Sigmoid colon (tissue), 7 donors: ENCODE data around the gene SFMBT2. TPM values are rescaled to one million over a fixed set of nuclear protein-coding genes. Genes with fewer than 3 reads are reported as not detected.

Experiments
- DNase-seq: peaks from one replicate; pipeline ENCODE4 v3.0.0-alpha.2; 2019
- H3K27ac ChIP-seq, 4 donors: fragments of 200-600 bp; sonication (generic); one replicate each; pipeline ENCODE4 v1.5.1; 2016 to 2019; ENCODE audit warnings: mild to moderate bottlenecking in 1 of 4
- H3K27me3 ChIP-seq, 3 donors: fragments of 200-600 bp; sonication (generic); one replicate each; pipeline ENCODE4 v1.5.1; 2019; ENCODE audit warnings: mild to moderate bottlenecking in 1 of 3
- H3K36me3 ChIP-seq, 4 donors: fragments of 200-600 bp; sonication (generic); one replicate each; pipeline ENCODE4 v1.5.1; 2016 to 2019
- H3K4me1 ChIP-seq, 4 donors: fragments of 200-600 bp; sonication (generic); one replicate each; pipeline ENCODE4 v1.5.1; 2017 to 2019
- H3K4me3 ChIP-seq, 4 donors: fragments of 200-600 bp; sonication (generic); one replicate each; pipeline ENCODE4 v1.5.1; 2017 to 2019; ENCODE audit warnings: mild to moderate bottlenecking in 2 of 4, moderate library complexity in 1 of 4
- H3K9me3 ChIP-seq, 4 donors: fragments of 200-600 bp in 3 of 4; sonication (generic) in 3 of 4; one replicate each; pipeline versions ENCODE4 v1.5.1 to v1.6.1; 2013 to 2019
- EP300 ChIP-seq, 4 donors: sonication (generic); formaldehyde crosslinking; IDR thresholded peaks; one replicate each; pipeline ENCODE4 v1.6.1; 2017; ENCODE audit warnings: antibody characterized with exemption in 4 of 4
- POLR2A ChIP-seq, 2 donors: fragments of 450-650 bp; IDR thresholded peaks; one replicate each; pipeline ENCODE4 v1.6.1; 2016; ENCODE audit warnings: antibody characterized with exemption in 2 of 2, mild to moderate bottlenecking in 2 of 2, moderate library complexity in 2 of 2
- POLR2AphosphoS5 ChIP-seq, 4 donors: sonication (generic); formaldehyde crosslinking; IDR thresholded peaks; one replicate each; pipeline ENCODE4 v1.6.1; 2017; ENCODE audit warnings: antibody characterized with exemption in 4 of 4
- WGBS, 2 donors: extraction: QIAGEN DNeasy Blood & Tissue Kit; methylation state at CpG; one replicate each; pipeline ENCODE4 v1.1.7; 2013; 5-methylcytosine and 5-hydroxymethylcytosine counted together
- intact Hi-C: fragments of 100-400 bp; cut with DNase I; formaldehyde crosslinking; loops from one replicate; pipeline ENCODE4 v1.15.1; 2023
- polyA plus RNA-seq, 3 donors: library from polyadenylated mRNA; stranded (reverse); fragments of 200-250 nt; gene quantifications; one replicate each; pipeline ENCODE4 v1.2.3, GENCODE V29; 2013
- total RNA-seq, 4 donors: library from RNA; depleted of rRNA; stranded (reverse); fragments of >200 nt; gene quantifications; one replicate each; pipeline ENCODE4 v1.1.0, GENCODE V29; 2016
- TF ChIP-seq, protein P1 (sequence below), 4 experiments: fragments of 450-650 bp in 3 of 4; fragments of 200-600 bp in 1 of 4; IDR thresholded peaks; one replicate each; pipeline ENCODE4 v1.5.1; 2016 to 2019; ENCODE audit warnings: antibody characterized with exemption in 4 of 4, mild to moderate bottlenecking in 3 of 4, moderate library complexity in 2 of 4
- donor health status: healthy with polysubstance abuse.
- donor health status: Bipolar disorder and iron deficiency.
- donor health status: healthy.

The SFMBT2 gene
- total and polyA plus RNA-seq, 7 donors = 0.60 to 6.4 (median 4.2) TPM

- Histone ChIP-seq H3K4me1 (peaks cover 0 to 17% (median 7%) of the 10 kb centered on the region in 4 donors), H3K4me3 (peak overlapping the region in 1 of 4 donors; percentile 3), H3K36me3 (no peaks in the 10 kb centered on the region), H3K27me3 (peaks cover 0 to 47% (median 10%) of the 10 kb centered on the region in 3 donors), H3K27ac (no peak overlapping the region), H3K9me3 (no peaks in the 10 kb centered on the region)
- no peak for DNase-seq
- WGBS, 2 donors = 52 to 75% methylated on average over 8 of the region's 8 CpGs
- intact Hi-C loops = no loop called here
- TF ChIP-seq POLR2AphosphoS5 (IDR thresholded peaks at IDR 0.05) (no peak), POLR2A (IDR thresholded peaks at IDR 0.05) (no peak), EP300 (IDR thresholded peaks at IDR 0.05) (no peak)
- TF ChIP-seq, protein P1, sequence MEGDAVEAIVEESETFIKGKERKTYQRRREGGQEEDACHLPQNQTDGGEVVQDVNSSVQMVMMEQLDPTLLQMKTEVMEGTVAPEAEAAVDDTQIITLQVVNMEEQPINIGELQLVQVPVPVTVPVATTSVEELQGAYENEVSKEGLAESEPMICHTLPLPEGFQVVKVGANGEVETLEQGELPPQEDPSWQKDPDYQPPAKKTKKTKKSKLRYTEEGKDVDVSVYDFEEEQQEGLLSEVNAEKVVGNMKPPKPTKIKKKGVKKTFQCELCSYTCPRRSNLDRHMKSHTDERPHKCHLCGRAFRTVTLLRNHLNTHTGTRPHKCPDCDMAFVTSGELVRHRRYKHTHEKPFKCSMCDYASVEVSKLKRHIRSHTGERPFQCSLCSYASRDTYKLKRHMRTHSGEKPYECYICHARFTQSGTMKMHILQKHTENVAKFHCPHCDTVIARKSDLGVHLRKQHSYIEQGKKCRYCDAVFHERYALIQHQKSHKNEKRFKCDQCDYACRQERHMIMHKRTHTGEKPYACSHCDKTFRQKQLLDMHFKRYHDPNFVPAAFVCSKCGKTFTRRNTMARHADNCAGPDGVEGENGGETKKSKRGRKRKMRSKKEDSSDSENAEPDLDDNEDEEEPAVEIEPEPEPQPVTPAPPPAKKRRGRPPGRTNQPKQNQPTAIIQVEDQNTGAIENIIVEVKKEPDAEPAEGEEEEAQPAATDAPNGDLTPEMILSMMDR (IDR thresholded peaks at IDR 0.05) = no peak
Observed at GRCh38 chr10:7433861-7434260, 23.0 kb upstream of the SFMBT2 start.

- 13 to 42% methylated on average over 19 of the region's 19 CpGs for WGBS, 2 donors
- H3K9me3 ChIP-seq = no peaks in the 10 kb centered on the region
- intact Hi-C loops = no loop called here
- H3K36me3 ChIP-seq = no peaks in the 10 kb centered on the region
- TF ChIP-seq, protein P1 (IDR thresholded peaks at IDR 0.05) = no peak
- TF ChIP-seq EP300 (IDR thresholded peaks at IDR 0.05) = no peak
- TF ChIP-seq POLR2AphosphoS5 (IDR thresholded peaks at IDR 0.05) = no peak
- no peak for TF ChIP-seq POLR2A (IDR thresholded peaks at IDR 0.05)
- H3K27me3 ChIP-seq = peaks cover 0 to 44% (median 8%) of the 10 kb centered on the region in 3 donors
- DNase-seq = no peak
- H3K4me1 ChIP-seq = peaks cover 0 to 11% (median 4%) of the 10 kb centered on the region in 4 donors
- peak overlapping the region in 1 of 4 donors; percentile 3 for H3K4me3 ChIP-seq
- no peak overlapping the region for H3K27ac ChIP-seq
Observed at GRCh38 chr10:7432884-7433726, 22.3 kb upstream of the SFMBT2 start.

DNA sequence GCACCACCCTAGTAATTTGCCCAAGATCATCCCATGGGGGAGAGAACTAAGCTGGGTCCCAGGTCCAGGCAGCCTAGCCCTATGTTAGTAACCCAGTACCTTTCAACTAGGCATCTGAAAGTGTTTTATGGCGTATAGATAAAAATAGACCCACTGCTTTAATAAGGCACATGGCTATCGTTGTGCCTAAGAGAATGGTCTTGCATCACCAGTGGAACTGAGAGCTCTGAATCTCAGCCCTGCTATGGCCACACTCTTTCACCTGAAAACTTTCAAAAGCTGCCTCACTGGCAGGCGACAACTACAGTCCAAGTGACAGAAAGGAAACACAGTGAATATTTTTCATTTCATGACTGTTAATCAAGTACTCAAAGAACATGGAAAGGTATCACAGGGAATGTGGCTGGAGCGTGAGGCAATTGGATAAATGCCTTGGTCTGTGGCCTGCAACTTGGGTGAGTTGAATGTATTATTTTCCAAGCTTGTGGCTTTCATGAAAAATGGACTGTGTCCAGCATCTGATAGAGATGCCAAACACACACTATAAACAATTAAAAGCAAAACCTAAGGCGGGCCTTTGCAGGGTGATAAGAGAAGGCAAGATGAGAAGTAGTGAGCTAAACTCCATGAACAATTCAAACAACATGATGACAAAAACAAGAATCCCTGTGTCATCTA, 18.0 kb upstream of the SFMBT2 start:
- Histone ChIP-seq H3K4me3 (no peak overlapping the region), H3K4me1 (peaks cover 0 to 11% (median 4%) of the 10 kb centered on the region in 4 donors), H3K27me3 (peaks cover 0 to 7% (median 0%) of the 10 kb centered on the region in 3 donors), H3K27ac (no peak overlapping the region), H3K9me3 (no peaks in the 10 kb centered on the region), H3K36me3 (no peaks in the 10 kb centered on the region)
- DNase-seq = no peak
- TF ChIP-seq POLR2A (IDR thresholded peaks at IDR 0.05) (no peak), POLR2AphosphoS5 (IDR thresholded peaks at IDR 0.05) (no peak), EP300 (IDR thresholded peaks at IDR 0.05) (no peak)
- TF ChIP-seq, protein P1 (IDR thresholded peaks at IDR 0.05) = no peak
- intact Hi-C loops = no loop called here
- 77 to 86% methylated on average over 5 of the region's 5 CpGs for WGBS, 2 donors

- TF ChIP-seq EP300 (IDR thresholded peaks at IDR 0.05) (no peak), POLR2A (IDR thresholded peaks at IDR 0.05) (no peak), POLR2AphosphoS5 (IDR thresholded peaks at IDR 0.05) (no peak)
- TF ChIP-seq, protein P1 (IDR thresholded peaks at IDR 0.05) = no peak
- Histone ChIP-seq H3K9me3 (no peaks in the 10 kb centered on the region), H3K27ac (no peak overlapping the region), H3K4me1 (no peaks in the 10 kb centered on the region), H3K27me3 (no peaks in the 10 kb centered on the region), H3K4me3 (no peak overlapping the region), H3K36me3 (no peaks in the 10 kb centered on the region)
- intact Hi-C loops = no loop called here
- 75 to 82% methylated on average over 4 of the region's 4 CpGs for WGBS, 2 donors
- no peak for DNase-seq
Observed at GRCh38 chr10:7426349-7426748, 15.5 kb upstream of the SFMBT2 start.
